GM19397 (cell line): ENCODE data around the gene GPX4.

Experiments used
- ATAC-seq: cut with Tn5 transposase; IDR thresholded peaks from one replicate; pipeline ENCODE4 v1.9.1; 2021; ENCODE audit warnings: mild to moderate bottlenecking, moderate library complexity; ENCODE audit not compliant: unreplicated experiment

GPX4 gene

GRCh38 chr19:1103708-1104310 is at the start of gene GPX4:
GPX4 (plus strand) TSS chr19:1103994; CDS start chr19:1104044, 50 bp downstream.
- peak; percentile 68 for ATAC-seq

DNA sequence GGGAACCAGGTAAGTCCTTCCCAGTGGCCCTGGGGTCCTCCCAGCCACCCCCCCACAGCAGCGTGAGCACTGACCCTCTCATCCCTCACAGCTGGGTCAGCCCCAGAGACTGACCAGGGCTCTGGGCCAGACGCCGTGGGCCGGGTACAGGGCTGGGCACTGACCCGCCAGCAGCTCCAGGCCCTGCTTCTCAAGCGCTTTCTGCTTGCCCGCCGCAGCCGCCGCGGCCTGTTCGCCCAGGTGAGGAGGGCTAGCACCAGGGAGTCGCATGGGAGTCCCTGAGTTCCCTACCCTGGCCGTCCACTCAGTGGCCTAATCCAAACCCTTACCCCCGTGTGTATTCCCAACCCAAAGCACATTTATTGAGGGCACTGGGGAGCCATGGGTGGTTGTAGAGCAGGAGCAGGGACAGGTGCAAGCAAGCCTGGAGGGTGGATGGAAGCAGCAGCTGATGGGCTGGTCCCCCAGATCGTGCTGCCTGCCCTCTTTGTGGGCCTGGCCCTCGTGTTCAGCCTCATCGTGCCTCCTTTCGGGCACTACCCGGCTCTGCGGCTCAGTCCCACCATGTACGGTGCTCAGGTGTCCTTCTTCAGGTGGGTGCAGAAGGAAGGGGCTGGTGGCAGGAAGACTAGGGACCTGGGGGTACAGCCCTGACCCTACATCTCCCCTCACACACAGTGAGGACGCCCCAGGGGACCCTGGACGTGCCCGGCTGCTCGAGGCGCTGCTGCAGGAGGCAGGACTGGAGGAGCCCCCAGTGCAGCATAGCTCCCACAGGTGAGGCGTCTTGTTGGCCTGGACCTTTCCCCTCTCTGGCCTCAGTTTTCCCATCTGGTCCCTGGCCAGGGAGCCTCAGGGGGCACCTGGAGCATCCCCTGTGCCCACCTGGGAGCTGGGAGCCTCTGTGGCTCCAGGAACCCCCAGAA is 49.4 kb upstream of the GPX4 start:
- ATAC-seq: no peak

DNA sequence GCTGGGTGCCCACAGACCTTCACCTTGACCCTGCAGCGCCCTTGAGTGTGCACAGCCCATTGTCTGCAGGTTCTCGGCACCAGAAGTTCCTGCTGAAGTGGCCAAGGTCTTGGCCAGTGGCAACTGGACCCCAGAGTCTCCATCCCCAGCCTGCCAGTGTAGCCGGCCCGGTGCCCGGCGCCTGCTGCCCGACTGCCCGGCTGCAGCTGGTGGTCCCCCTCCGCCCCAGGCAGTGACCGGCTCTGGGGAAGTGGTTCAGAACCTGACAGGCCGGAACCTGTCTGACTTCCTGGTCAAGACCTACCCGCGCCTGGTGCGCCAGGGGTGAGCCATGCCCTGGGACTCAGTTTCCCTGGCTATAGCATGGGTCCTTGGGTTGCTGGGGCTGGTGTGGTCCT is 48.8 kb upstream of the GPX4 start:
- ATAC-seq: no peak

DNA sequence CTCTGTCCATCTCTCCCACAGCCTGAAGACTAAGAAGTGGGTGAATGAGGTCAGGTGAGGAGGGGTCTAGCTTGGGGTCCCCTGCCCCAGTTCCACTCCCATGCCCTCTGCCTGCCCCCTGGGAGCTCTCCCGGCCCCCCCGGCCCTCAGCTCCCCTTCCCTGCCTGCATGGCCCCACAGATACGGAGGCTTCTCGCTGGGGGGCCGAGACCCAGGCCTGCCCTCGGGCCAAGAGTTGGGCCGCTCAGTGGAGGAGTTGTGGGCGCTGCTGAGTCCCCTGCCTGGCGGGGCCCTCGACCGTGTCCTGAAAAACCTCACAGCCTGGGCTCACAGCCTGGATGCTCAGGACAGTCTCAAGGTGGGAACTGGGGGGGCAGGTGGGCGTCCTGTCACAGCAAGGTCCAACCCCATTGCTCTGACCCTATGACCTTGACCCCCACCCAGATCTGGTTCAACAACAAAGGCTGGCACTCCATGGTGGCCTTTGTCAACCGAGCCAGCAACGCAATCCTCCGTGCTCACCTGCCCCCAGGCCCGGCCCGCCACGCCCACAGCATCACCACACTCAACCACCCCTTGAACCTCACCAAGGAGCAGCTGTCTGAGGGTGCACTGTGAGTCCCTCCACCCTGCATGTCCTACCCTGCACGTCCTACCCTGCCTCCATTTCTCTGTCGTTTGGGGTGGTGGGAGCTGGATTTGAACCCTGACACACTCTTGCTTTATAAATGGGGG is 47.7 kb upstream of the GPX4 start:
- no peak for ATAC-seq

DNA sequence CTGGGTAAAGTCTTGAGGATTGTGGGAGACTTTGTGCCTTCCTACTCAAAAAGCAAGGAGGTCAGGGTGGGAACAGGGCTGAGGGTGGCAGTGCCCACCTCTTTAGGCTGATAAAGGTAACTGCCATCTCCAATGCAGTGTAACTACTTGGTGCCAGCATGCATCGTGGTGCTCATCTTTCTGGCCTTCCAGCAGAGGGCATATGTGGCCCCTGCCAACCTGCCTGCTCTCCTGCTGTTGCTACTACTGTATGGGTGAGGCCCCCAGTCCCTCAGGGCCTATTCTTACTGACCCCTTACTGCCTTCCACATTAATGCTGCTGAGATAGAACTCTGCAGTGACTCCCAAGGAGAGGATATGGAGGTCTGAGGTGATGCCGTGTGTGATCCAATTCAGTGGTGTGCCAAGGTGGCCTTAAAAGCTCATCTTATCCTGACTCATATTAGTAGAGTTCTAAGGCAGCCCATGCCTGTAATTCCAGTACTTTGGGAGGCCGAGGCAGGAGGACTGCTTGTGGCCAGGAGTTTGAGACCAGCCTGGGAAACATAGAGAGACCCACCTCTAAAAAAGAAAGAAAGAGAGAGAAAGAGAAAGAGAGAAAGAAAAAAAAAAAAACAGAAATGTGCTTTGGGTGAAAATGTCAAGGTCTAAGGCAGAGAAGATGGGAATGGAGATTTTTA is 46.5 kb upstream of the GPX4 start:
- ATAC-seq: no peak

- ATAC-seq: no peak
Measured at GRCh38 chr19:1058112-1058511, 45.7 kb upstream of the GPX4 start.

GRCh38 chr19:1060689-1061088 is 43.1 kb upstream of the GPX4 start:
- ATAC-seq: no peak

DNA sequence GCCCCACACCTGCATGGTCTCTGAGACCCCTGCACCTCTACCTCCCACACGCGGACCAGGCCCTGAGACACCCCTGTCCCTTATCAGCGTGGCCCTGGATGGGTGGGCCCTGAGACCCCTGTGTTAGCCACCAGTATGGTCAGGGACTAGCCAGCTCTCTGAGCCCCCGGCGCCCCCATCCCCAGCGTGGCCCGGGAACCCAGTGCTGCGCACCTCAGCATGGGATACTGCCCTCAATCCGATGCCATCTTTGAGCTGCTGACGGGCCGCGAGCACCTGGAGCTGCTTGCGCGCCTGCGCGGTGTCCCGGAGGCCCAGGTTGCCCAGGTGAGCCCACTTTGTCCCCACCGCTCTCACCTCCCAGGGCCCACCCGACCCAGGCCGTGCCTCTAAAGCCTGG is 41.8 kb upstream of the GPX4 start:
- no peak for ATAC-seq

DNA sequence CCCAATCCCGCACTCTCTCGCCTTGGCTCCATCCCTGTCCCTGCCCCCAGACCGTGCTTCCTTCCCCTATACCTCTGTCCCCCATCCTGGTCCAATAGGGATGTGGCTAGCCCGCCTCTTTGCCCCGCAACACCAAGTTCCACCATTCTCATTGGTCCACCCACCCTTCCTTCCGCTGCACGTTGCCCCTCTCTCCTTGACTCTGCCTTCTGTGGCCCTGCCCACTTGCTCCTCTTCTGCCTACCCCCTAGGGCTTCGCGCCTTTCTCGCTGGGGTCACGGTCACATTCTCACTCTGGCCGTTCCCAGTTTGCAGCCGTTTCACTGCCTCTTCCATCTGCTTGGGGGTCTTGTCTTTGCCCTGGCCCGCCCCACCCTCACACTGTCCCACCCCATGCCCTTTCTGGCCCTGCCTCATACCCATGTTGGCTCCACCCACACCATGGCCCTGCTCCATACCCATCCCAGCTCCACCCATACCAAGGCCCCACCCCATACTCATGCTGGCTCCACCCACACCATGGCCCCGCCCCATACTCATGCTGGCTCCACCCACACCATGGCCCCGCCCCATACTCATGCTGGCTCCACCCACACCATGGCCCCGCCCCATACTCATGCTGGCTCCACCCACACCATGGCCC is 41.3 kb upstream of the GPX4 start:
- ATAC-seq: no peak

DNA sequence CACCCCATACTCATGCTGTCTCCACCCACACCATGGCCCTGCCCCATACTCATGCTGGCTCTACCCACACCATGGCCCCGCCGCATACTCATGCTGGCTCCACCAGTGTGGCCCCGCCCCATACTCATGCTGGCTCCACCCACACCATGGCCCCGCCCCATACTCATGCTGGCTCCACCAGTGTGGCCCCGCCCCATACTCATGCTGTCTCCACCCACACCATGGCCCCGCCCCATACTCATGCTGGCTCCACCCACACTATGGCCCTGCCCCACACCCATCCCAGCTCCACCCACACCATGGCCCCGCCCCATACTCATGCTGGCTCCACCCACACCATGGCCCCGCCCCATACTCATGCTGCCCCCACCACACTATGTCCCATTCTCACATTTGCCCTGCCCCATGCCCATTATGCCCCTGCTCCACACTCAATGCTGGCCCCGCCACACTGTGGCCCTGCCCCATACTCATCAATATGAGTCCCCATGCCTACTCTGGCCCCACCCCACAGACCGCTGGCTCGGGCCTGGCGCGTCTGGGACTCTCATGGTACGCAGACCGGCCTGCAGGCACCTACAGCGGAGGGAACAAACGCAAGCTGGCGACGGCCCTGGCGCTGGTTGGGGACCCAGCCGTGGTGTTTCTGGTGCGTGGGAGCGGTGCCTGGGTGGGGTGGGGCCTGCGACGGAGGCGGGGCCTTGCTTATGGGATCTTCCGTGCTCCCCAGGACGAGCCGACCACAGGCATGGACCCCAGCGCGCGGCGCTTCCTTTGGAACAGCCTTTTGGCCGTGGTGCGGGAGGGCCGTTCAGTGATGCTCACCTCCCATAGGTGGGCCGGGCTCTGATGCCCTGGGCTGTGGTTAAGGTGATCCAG is 40.5 kb upstream of the GPX4 start:
- ATAC-seq: no peak

- no peak for ATAC-seq
Measured at GRCh38 chr19:1063909-1064660, 39.7 kb upstream of the GPX4 start.

DNA sequence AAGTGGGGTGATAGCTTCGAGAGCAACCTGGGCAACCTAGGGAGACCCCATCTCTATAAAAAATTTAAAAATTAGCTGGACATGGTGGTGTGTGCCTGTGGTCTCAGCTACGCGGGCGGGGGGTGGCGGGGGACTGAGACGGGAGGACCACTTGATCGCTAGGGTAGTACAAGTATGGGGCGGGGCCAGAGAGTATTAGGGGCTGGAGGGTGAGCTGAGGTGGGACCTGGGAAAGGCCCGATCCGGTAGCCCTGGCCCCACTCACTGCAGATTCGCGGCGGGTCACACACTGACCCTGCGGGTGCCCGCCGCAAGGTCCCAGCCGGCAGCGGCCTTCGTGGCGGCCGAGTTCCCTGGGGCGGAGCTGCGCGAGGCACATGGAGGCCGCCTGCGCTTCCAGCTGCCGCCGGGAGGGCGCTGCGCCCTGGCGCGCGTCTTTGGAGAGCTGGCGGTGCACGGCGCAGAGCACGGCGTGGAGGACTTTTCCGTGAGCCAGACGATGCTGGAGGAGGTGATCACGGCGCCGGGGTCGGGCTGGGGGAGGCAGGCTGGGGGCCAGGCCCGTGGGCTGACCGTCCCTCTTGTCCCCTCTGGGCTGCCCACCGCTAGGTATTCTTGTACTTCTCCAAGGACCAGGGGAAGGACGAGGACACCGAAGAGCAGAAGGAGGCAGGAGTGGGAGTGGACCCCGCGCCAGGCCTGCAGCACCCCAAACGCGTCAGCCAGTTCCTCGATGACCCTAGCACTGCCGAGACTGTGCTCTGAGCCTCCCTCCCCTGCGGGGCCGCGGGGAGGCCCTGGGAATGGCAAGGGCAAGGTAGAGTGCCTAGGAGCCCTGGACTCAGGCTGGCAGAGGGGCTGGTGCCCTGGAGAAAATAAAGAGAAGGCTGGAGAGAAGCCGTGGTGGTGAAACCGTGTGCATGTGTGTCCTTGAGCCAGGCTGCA is 38.9 kb upstream of the GPX4 start:
- ATAC-seq: no peak

DNA sequence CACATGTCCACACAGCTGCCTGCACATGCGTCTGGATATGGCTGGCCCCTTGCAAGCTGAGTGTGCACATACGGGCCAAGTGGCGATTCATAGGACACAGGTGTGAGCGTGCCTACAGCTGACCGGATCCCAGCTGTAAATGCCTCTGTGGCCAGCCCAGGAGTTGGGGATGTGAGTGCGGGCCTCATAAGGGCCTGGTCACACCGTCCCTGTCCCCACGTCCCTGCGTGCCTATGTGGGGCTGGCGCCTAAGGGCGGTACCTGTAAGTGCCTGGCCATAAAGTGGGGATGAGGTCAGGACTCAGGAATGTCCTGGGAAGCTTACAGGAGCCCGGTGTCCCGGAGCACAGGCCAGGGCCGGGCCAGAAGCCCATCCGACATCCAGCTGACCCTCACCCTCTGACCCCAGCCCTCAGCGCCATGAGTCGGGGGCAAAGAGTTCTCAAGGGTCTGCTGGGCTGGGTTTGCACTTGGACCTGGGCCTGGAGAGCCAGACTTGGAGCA is 38.1 kb upstream of the GPX4 start:
- ATAC-seq: no peak

DNA sequence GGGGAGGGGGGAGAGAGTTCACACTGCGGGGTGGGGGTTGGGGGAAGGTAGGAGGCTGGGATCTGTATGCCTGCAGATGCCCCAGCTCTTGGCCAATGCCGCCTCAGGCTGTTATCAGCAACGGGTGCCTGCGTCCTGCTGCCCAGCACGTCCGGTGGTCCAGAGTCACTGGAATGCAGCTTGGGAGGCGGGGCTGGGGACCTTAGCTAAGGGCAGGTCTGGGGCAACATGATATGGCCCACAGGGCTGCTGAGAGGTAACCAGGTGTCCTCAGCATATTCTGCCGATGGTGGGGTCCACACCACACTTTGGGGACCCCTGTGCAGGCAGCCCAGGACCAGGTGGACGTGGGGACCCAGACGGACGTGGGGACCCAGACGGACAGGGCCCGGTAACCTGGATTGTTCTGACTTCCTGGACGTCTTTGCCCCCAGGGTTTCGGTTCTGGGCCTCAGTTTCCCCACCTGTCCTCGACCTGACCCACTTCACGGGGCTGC is 37.5 kb upstream of the GPX4 start:
- no peak for ATAC-seq

DNA sequence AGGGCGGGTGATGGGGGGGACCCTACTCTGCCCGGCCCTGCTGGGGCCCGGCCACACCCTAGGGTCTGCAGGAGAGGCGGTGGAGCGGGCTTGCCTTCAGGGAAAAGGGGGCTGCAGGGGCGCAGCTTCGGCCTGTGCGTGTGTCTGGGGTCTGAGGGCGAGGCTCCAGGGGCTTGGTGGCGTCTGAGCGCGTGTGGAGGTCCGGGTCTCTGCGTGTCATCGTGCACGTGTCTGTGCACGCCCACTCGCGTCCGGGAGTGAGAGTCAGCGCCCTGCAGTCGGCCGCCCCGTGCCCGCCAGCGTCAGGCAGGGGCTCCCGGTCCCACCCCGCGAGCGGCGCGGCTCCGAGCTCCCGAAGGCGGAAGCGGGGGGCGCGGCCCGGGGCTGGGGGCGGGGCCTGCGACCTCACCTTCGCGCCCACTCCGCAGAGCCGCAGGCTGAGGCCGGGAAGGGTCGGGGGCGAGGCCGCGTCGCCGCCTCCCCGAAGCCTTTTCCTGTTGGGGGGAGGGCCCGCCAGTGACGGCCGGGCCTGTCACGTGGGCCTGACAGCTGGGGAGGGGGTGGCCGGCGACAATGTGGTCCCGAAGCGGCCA is 37.0 kb upstream of the GPX4 start, which contains the start of gene ARHGAP45:
ARHGAP45 (plus strand) TSS at position 420 of the 593 bp plus-strand sequence. CDS start 239 bp downstream, outside the sequence.
- no peak for ATAC-seq

DNA sequence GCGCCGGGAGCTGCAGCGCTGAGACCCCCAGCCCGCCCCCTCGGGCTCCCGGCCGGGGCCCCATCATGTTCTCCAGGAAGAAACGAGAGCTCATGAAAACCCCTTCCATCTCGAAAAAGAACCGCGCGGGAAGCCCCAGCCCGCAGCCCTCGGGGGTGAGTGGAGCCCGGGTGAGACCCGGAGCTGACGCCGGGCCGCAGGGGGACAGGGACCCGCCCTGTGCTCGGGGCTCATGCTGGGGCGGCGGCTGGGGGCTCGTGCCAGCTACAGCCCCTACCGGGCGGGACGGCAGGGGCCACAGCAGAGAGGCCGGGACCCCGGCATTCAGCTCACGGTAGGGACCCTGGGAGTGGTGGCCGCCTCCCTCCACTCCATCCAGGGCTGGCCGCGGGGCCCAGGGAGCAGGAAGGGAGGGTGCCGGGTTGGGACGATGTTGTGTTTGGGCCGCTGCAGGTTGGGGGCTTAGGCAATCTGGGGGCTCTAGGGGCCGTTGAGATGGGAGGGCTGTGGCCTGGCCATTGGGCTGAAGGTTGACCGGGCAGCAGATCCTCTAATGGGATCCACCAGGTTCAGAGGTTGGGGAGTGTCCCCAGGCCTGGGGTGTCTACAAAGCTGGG is 36.3 kb upstream of the GPX4 start:
- no peak for ATAC-seq
